Endothelial cell of umbilical vein (primary cell): Measurements from ENCODE around the gene ASAP2.

Source experiments
- CTCF ChIP-seq, 2 donors: IDR thresholded peaks; 1 replicate in 1 of 2; 2 replicates in 1 of 2; pipeline ENCODE4 v1.5.1; 2011; ENCODE audit warnings: low read length in 2 of 2, mild to moderate bottlenecking in 2 of 2, moderate library complexity in 2 of 2, control low read depth in 1 of 2, inconsistent platforms in 1 of 2, low read depth in 1 of 2; ENCODE audit not compliant: insufficient read depth in 1 of 2; ENCODE audit errors: extremely low read depth in 1 of 2
- EZH2 ChIP-seq: IDR thresholded peaks from 2 replicates; pipeline ENCODE4 v1.6.1; 2012; ENCODE audit warnings: borderline replicate concordance, low read depth, mild to moderate bottlenecking, moderate library complexity, low read length, inconsistent platforms; ENCODE audit not compliant: severe bottlenecking
- JUN ChIP-seq: IDR thresholded peaks from 2 replicates; pipeline ENCODE4 v1.6.1; 2011; ENCODE audit warnings: borderline replicate concordance, low read depth; ENCODE audit not compliant: insufficient read length, insufficient read depth

DNA sequence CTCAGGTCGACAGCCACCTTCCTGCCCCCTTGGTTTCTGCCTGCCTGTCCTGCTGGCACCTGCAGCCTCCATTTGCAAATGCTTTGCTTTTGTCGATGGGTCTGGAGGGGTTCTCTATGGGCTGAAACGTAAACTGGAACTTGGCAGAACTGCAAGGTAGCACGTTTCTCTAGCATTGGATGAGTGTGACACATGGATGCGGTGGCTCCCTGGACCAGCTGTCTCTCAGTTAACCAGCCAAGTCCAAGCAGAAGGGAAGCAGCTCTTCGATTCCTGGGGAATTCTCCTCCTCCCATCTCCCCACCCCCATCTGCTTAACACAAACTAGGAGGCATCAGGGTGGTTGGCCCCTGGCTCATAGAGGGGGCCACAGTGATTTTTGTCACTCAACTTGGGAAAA is 159.4 kb downstream of the ASAP2 start:
- TF ChIP-seq CTCF (IDR thresholded peaks at IDR 0.05; ENCODE audit: extremely low read depth in 1 of 2, insufficient read depth in 1 of 2, low read depth in 1 of 2, low read length in 2 of 2) (no peak), EZH2 (no peak), JUN (no peak)
